Heart left ventricle (tissue), 16 donors: ENCODE results near the gene USP54. TPM values are rescaled to one million over a fixed set of nuclear protein-coding genes. Genes with fewer than 3 reads are reported as not detected.

Source experiments
- ATAC-seq, 4 donors: fragments of 200-7000 bp; cut with Tn5 transposase; one replicate each; pipeline ENCODE4 v1.9.1; 2020 to 2022; ENCODE audit warnings: moderate library complexity in 4 of 4, mild to moderate bottlenecking in 3 of 4, moderate number of reproducible peaks in 1 of 4
- DNase-seq, 5 donors: peaks; one replicate each; pipeline ENCODE4 v3.0.0-alpha.2; 2020
- H3K27ac ChIP-seq, 12 donors: fragments of 200-600 bp; sonication (generic) in 4 of 12; one replicate each; pipeline versions ENCODE4 v1.5.0 to v1.8.0; 2016 to 2022; ENCODE audit warnings: mild to moderate bottlenecking in 2 of 12
- H3K27me3 ChIP-seq, 9 donors: fragments of 200-600 bp; sonication (generic) in 2 of 9; one replicate each; pipeline versions ENCODE4 v1.5.1 to v1.8.0; 2016 to 2022; ENCODE audit warnings: mild to moderate bottlenecking in 3 of 9
- H3K36me3 ChIP-seq, 9 donors: fragments of 200-600 bp; sonication (generic) in 2 of 9; one replicate each; pipeline versions ENCODE4 v1.5.0 to v1.8.0; 2018 to 2022; ENCODE audit warnings: mild to moderate bottlenecking in 2 of 9
- H3K4me1 ChIP-seq, 12 donors: fragments of 200-600 bp; sonication (generic) in 4 of 12; one replicate each; pipeline versions ENCODE4 v1.5.0 to v1.8.0; 2016 to 2022; ENCODE audit warnings: mild to moderate bottlenecking in 3 of 12
- H3K4me3 ChIP-seq, 12 donors: fragments of 200-600 bp; sonication (generic) in 4 of 12; one replicate each; pipeline versions ENCODE4 v1.5.0 to v1.8.0; 2017 to 2022; ENCODE audit warnings: mild to moderate bottlenecking in 9 of 12, moderate library complexity in 4 of 12
- H3K9me3 ChIP-seq, 12 donors: fragments of 200-600 bp; sonication (generic) in 4 of 12; one replicate each; pipeline versions ENCODE4 v1.5.0 to v1.8.0; 2016 to 2022; ENCODE audit warnings: mild to moderate bottlenecking in 1 of 12
- POLR2A ChIP-seq, 2 donors: fragments of 450-650 bp; IDR thresholded peaks; one replicate each; pipeline ENCODE4 v1.6.1; 2017; ENCODE audit warnings: antibody characterized with exemption in 2 of 2, mild to moderate bottlenecking in 2 of 2, moderate library complexity in 2 of 2
- WGBS, 4 donors: extraction: QIAGEN DNeasy Blood & Tissue Kit in 2 of 4; methylation state at CpG; one replicate each; pipeline versions ENCODE4 v1.1.5 to v1.1.7; 2013 to 2018; 5-methylcytosine and 5-hydroxymethylcytosine counted together
- intact Hi-C, 10 donors: fragments of 100-400 bp; cut with DNase I; formaldehyde crosslinking; loops; one replicate each; pipeline versions ENCODE4 v1.11.1 to v1.14.2; 2022
- polyA plus RNA-seq, 2 donors: library from polyadenylated mRNA; stranded (reverse); fragments of 200-250 nt; gene quantifications; one replicate each; pipeline ENCODE4 v1.2.3, GENCODE V29; 2013
- total RNA-seq, 9 donors: library from RNA; depleted of rRNA in 2 of 9; stranded (reverse); fragments of >200 nt in 2 of 9; fragmentation: NEBNext Ultra II Directional in 3 of 9; extraction: Animal tissue kit (Norgen Biotek cat#: 25700) in 3 of 9; gene quantifications; one replicate each; pipeline versions ENCODE4 v1.1.0 to v1.2.4, GENCODE V29; 2016 to 2023
- TF ChIP-seq, protein P1 (sequence below), 12 donors: fragments of 200-600 bp; sonication (generic) in 4 of 12; IDR thresholded peaks; one replicate each; pipeline versions ENCODE4 v1.5.0 to v1.8.0; 2018 to 2022; ENCODE audit warnings: antibody characterized with exemption in 12 of 12, mild to moderate bottlenecking in 5 of 12
- donor health status: ischemic (EF 13 %, LVEDD 7.1; RV severe dilation, severe dysfunction).
- donor health status: healthy with polysubstance abuse.
- donor health status: DM: no; HTN: yes; CAD: no.
- donor health status: DM: no; HTN: no; CAD: no.
- donor health status: ischemic (EF 25% LVEDD 6.9; RV normal size, moderate dysfunction).
- donor health status: ischemic (EF 25% LVEDD 5.7; RV mildly dilated, moderate dysfunction).
- donor health status: healthy.
- donor health status: DM: yes; HTN: yes; CAD: no.
- donor health status: ischemic (EF 35%, LVEDD 5.7; RV mildly dilated, moderate dysfunction).
- donor health status: nonischemic (EF 11% LVEDD 7.7; RV severe dilation, severe dysfunction).
- donor health status: DM: yes; HTN: yes; CAD: no.
- donor health status: PGD.
- donor health status: ischemic (EF 29% LVEDD 5.4; RV normal size, mild dysfunction).
- donor health status: nonischemic (EF 23%, LVEDD 6.1; RV moderate dilation, normal function).

Gene USP54
- total and polyA plus RNA-seq, 11 donors, result 9.1 to 37.3 (median 18.4) TPM

DNA sequence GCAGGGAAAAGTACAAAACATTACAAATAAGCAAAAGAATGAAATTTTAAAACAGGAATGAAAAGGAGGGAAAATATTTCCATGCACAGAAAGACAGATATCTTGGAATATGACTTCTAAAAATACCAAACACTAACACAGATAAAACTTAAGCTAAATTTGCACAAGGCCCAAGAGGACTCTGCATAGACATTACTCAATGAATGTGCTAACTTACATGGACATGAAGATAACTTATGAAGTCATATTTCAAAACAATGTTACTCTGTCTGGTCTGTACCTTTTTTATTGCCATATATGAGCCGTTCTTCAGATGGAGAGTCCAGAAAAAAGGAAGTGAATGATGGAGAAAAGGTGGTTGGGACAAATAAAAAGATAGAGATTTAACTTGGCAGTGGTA is 142.8 kb downstream of the USP54 start:
- Histone ChIP-seq H3K36me3 (peaks cover 0 to 70% (median 49%) of the 10 kb centered on the region in 9 donors), H3K9me3 (no peaks in the 10 kb centered on the region), H3K27ac (peak overlapping the region in 6 of 12 donors; percentile 5 to 24 (median 14)), H3K4me1 (peaks cover 0 to 29% (median 2%) of the 10 kb centered on the region in 12 donors), H3K4me3 (no peak overlapping the region), H3K27me3 (no peaks in the 10 kb centered on the region)
- DNase-seq (no peak), ATAC-seq (peak; percentile 56 to 74 (median 70))
- TF ChIP-seq, protein P1, sequence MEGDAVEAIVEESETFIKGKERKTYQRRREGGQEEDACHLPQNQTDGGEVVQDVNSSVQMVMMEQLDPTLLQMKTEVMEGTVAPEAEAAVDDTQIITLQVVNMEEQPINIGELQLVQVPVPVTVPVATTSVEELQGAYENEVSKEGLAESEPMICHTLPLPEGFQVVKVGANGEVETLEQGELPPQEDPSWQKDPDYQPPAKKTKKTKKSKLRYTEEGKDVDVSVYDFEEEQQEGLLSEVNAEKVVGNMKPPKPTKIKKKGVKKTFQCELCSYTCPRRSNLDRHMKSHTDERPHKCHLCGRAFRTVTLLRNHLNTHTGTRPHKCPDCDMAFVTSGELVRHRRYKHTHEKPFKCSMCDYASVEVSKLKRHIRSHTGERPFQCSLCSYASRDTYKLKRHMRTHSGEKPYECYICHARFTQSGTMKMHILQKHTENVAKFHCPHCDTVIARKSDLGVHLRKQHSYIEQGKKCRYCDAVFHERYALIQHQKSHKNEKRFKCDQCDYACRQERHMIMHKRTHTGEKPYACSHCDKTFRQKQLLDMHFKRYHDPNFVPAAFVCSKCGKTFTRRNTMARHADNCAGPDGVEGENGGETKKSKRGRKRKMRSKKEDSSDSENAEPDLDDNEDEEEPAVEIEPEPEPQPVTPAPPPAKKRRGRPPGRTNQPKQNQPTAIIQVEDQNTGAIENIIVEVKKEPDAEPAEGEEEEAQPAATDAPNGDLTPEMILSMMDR (IDR thresholded peaks at IDR 0.05), result no peak
- TF ChIP-seq POLR2A (IDR thresholded peaks at IDR 0.05), result no peak
- 41 to 49% (median 45%) methylated on average over 1 of the region's 1 CpG for WGBS, 4 donors
- intact Hi-C loops, result no loop called here

Other genes with a start within 250 kb of the USP54 start
- gene CFAP70, start 232.5 kb downstream of the USP54 start, total RNA-seq, result 1 to 10 TPM in 6 of 9 donors, under 1 TPM in 3; 0.82 to 2.0 (median 1.6) TPM
- 1 to 10 TPM in 1 of 2 donors, under 1 TPM in 1; 0.22 to 1.4 TPM for gene CFAP70, start 232.5 kb downstream of the USP54 start, polyA plus RNA-seq
- 100 to 1,000 TPM; 100 to 170 (median 126) TPM for gene ANXA7, start 177.3 kb downstream of the USP54 start, total RNA-seq
- 10 to 100 TPM; 46.4 to 84.9 TPM for gene ANXA7, start 177.3 kb downstream of the USP54 start, polyA plus RNA-seq
- 10 to 100 TPM in 2 of 9 donors, 1 to 10 TPM in 6, under 1 TPM in 1; 0.50 to 12.9 (median 7.6) TPM for gene MSS51, start 157.8 kb downstream of the USP54 start, total RNA-seq
- gene MSS51, start 157.8 kb downstream of the USP54 start, polyA plus RNA-seq, result 1 to 10 TPM in 1 of 2 donors, under 1 TPM in 1; 0.90 to 3.3 TPM
- gene PPP3CB, start 95.3 kb downstream of the USP54 start, total RNA-seq, result 10 to 100 TPM; 46.6 to 77.1 (median 65.0) TPM
- gene PPP3CB, start 95.3 kb downstream of the USP54 start, polyA plus RNA-seq, result 10 to 100 TPM; 29.0 to 49.3 TPM
- gene MYOZ1, start 50.1 kb upstream of the USP54 start, total RNA-seq, result 1 to 10 TPM in 3 of 9 donors, under 1 TPM in 5, not detected in 1; 0.23 to 2.5 (median 0.74) TPM
- gene MYOZ1, start 50.1 kb upstream of the USP54 start, polyA plus RNA-seq, result under 1 TPM; 0.28 to 0.76 TPM
- gene SYNPO2L, start 64.7 kb upstream of the USP54 start, total RNA-seq, result 100 to 1,000 TPM; 129 to 649 (median 387) TPM
- gene SYNPO2L, start 64.7 kb upstream of the USP54 start, polyA plus RNA-seq, result 100 to 1,000 TPM in 1 of 2 donors, 10 to 100 TPM in 1; 77.8 to 246 TPM
- 1 to 10 TPM; 1.2 to 6.2 (median 3.3) TPM for gene AGAP5, start 106.8 kb upstream of the USP54 start, total RNA-seq
- 1 to 10 TPM; 1.4 to 6.0 TPM for gene AGAP5, start 106.8 kb upstream of the USP54 start, polyA plus RNA-seq
- gene SEC24C, start 153.0 kb upstream of the USP54 start, total RNA-seq, result 10 to 100 TPM; 42.8 to 65.5 (median 49.5) TPM
- gene SEC24C, start 153.0 kb upstream of the USP54 start, polyA plus RNA-seq, result 10 to 100 TPM; 26.4 to 59.6 TPM
- 10 to 100 TPM; 17.3 to 39.8 (median 22.7) TPM for gene CHCHD1, start 190.7 kb upstream of the USP54 start, total RNA-seq
- gene CHCHD1, start 190.7 kb upstream of the USP54 start, polyA plus RNA-seq, result 10 to 100 TPM; 76.0 to 77.9 TPM
- gene ZSWIM8, start 194.3 kb upstream of the USP54 start, total RNA-seq, result 10 to 100 TPM; 37.6 to 69.7 (median 58.0) TPM
- gene ZSWIM8, start 194.3 kb upstream of the USP54 start, polyA plus RNA-seq, result 10 to 100 TPM; 47.8 to 64.6 TPM
- 10 to 100 TPM in 6 of 9 donors, 1 to 10 TPM in 3; 5.8 to 32.3 (median 12.3) TPM for gene NDST2, start 220.3 kb upstream of the USP54 start, total RNA-seq
- gene NDST2, start 220.3 kb upstream of the USP54 start, polyA plus RNA-seq, result 1 to 10 TPM; 8.3 to 9.4 TPM